ENCODE results near the gene DTNB.

The DTNB gene

GRCh38 chr2:25358249-25358815 lies 315.0 kb downstream of the DTNB start:
- H3K9me2 ChIP-seq (replicated peaks; ENCODE audit: insufficient read depth, low read length): no peaks in the 10 kb centered on the region
- H3K9ac ChIP-seq (ENCODE audit: low read length): no peak overlapping the region
- TF ChIP-seq CTCF (IDR thresholded peaks at IDR 0.05; ENCODE audit: insufficient read depth, low read length, poor library complexity, severe bottlenecking): no peak
- no peak for TF ChIP-seq EZH2phosphoT487 (conservative IDR thresholded peaks at IDR 0.05; ENCODE audit: low read length)
- no peaks in the 10 kb centered on the region for H3F3A ChIP-seq (ENCODE audit: insufficient read depth)
- no peaks in the 10 kb centered on the region for H4K20me1 ChIP-seq (ENCODE audit: low read depth, low read length)
- H3K4me3 ChIP-seq (ENCODE audit: insufficient read depth, low read length, poor library complexity, severe bottlenecking): no peak overlapping the region
- no peaks in the 10 kb centered on the region for H3K36me3 ChIP-seq (ENCODE audit: low read length)
- H3K27me3 ChIP-seq (ENCODE audit: low read length): no peaks in the 10 kb centered on the region
- H3K79me2 ChIP-seq (ENCODE audit: insufficient read depth, low read length): no peaks in the 10 kb centered on the region
- no peaks in the 10 kb centered on the region for H3K9me3 ChIP-seq (ENCODE audit: insufficient read depth, low read length)
- H3K4me2 ChIP-seq (ENCODE audit: low read depth, low read length, poor library complexity, severe bottlenecking): no peak overlapping the region
- H2AFZ ChIP-seq (ENCODE audit: low read depth, low read length, severe bottlenecking): no peak overlapping the region
- no peak overlapping the region for H3K27ac ChIP-seq (ENCODE audit: low read depth, low read length)

- H3F3A ChIP-seq (ENCODE audit: insufficient read depth): no peaks in the 10 kb centered on the region
- no peaks in the 10 kb centered on the region for H3K36me3 ChIP-seq (ENCODE audit: low read length)
- no peak overlapping the region for H3K27ac ChIP-seq (ENCODE audit: low read depth, low read length)
- no peaks in the 10 kb centered on the region for H3K9me3 ChIP-seq (ENCODE audit: insufficient read depth, low read length)
- H3K4me3 ChIP-seq (ENCODE audit: insufficient read depth, low read length, poor library complexity, severe bottlenecking): no peak overlapping the region
- no peaks in the 10 kb centered on the region for H4K20me1 ChIP-seq (ENCODE audit: low read depth, low read length)
- H3K79me2 ChIP-seq (ENCODE audit: insufficient read depth, low read length): no peaks in the 10 kb centered on the region
- H3K9me2 ChIP-seq (replicated peaks; ENCODE audit: insufficient read depth, low read length): no peaks in the 10 kb centered on the region
- H3K27me3 ChIP-seq (ENCODE audit: low read length): no peaks in the 10 kb centered on the region
- no peak overlapping the region for H3K4me2 ChIP-seq (ENCODE audit: low read depth, low read length, poor library complexity, severe bottlenecking)
- TF ChIP-seq CTCF (IDR thresholded peaks at IDR 0.05; ENCODE audit: insufficient read depth, low read length, poor library complexity, severe bottlenecking) (no peak), EZH2phosphoT487 (conservative IDR thresholded peaks at IDR 0.05; ENCODE audit: low read length) (no peak)
- H2AFZ ChIP-seq (ENCODE audit: low read depth, low read length, severe bottlenecking): no peak overlapping the region
- no peak overlapping the region for H3K9ac ChIP-seq (ENCODE audit: low read length)
Observed at GRCh38 chr2:25356088-25356487, 317.3 kb downstream of the DTNB start.

- no peaks in the 10 kb centered on the region for H4K20me1 ChIP-seq (ENCODE audit: low read depth, low read length)
Observed at GRCh38 chr2:25355270-25355669, 318.1 kb downstream of the DTNB start.

More at GRCh38 chr2:25355270-25355669, 318.1 kb downstream of the DTNB start:
- Histone ChIP-seq H3K27me3 (ENCODE audit: low read length) (no peaks in the 10 kb centered on the region), H3F3A (ENCODE audit: insufficient read depth) (no peaks in the 10 kb centered on the region), H2AFZ (ENCODE audit: low read depth, low read length, severe bottlenecking) (no peak overlapping the region), H3K9me2 (replicated peaks; ENCODE audit: insufficient read depth, low read length) (no peaks in the 10 kb centered on the region), H3K79me2 (ENCODE audit: insufficient read depth, low read length) (no peaks in the 10 kb centered on the region), H3K36me3 (ENCODE audit: low read length) (no peaks in the 10 kb centered on the region), H3K9me3 (ENCODE audit: insufficient read depth, low read length) (no peaks in the 10 kb centered on the region), H3K4me2 (ENCODE audit: low read depth, low read length, poor library complexity, severe bottlenecking) (no peak overlapping the region), H3K9ac (ENCODE audit: low read length) (no peak overlapping the region), H3K27ac (ENCODE audit: low read depth, low read length) (no peak overlapping the region), H3K4me3 (ENCODE audit: insufficient read depth, low read length, poor library complexity, severe bottlenecking) (no peak overlapping the region)
- TF ChIP-seq CTCF (IDR thresholded peaks at IDR 0.05; ENCODE audit: insufficient read depth, low read length, poor library complexity, severe bottlenecking) (no peak), EZH2phosphoT487 (conservative IDR thresholded peaks at IDR 0.05; ENCODE audit: low read length) (no peak)
